Muscle layer of colon (tissue), 2 donors: ENCODE measurements around the gene ASNSD1.
"Not testable (repeated sequence)": the region's sequence is repeated elsewhere in the genome, so short reads cannot be mapped to it uniquely, and the experiment has no call there.

ENCODE experiments used
- H3K27ac ChIP-seq: one replicate; pipeline ENCODE4 v1.7.0; 2013; ENCODE audit warnings: low read depth, mild to moderate bottlenecking, low read length, moderate library complexity
- H3K27me3 ChIP-seq, 2 donors: one replicate each; pipeline ENCODE4 v1.7.0; 2013; ENCODE audit warnings: low read length in 2 of 2, mild to moderate bottlenecking in 2 of 2; ENCODE audit not compliant: insufficient read depth in 2 of 2, control insufficient read depth in 1 of 2
- H3K36me3 ChIP-seq: one replicate; pipeline ENCODE4 v1.7.0; 2013; ENCODE audit warnings: mild to moderate bottlenecking, low read length; ENCODE audit not compliant: insufficient read depth
- H3K4me1 ChIP-seq: one replicate; pipeline ENCODE4 v1.7.0; 2013; ENCODE audit warnings: mild to moderate bottlenecking, low read length; ENCODE audit not compliant: insufficient read depth
- H3K4me3 ChIP-seq, 2 donors: one replicate each; pipeline ENCODE4 v1.7.0; 2013; ENCODE audit warnings: low read length in 2 of 2, low read depth in 1 of 2, mild to moderate bottlenecking in 1 of 2, moderate library complexity in 1 of 2
- H3K9ac ChIP-seq: one replicate; pipeline ENCODE4 v1.7.0; 2013; ENCODE audit warnings: low read length
- H3K9me3 ChIP-seq: one replicate; pipeline ENCODE4 v1.7.0; 2013; ENCODE audit warnings: mild to moderate bottlenecking, low read length
- donor health status: abdominal sarcoma.
- donor health status: Adenocarcinoma of cecum.

ASNSD1 gene

GRCh38 chr2:189696223-189696622 is 35.0 kb downstream of the ASNSD1 start:
- Histone ChIP-seq H3K9ac (no peak overlapping the region), H3K36me3 (no peaks in the 10 kb centered on the region), H3K27ac (no peak overlapping the region), H3K27me3 (no peaks in the 10 kb centered on the region), H3K4me1 (no peaks in the 10 kb centered on the region), H3K9me3 (no peaks in the 10 kb centered on the region), H3K4me3 (no peak overlapping the region)

GRCh38 chr2:189698020-189698887 is 37.0 kb downstream of the ASNSD1 start:
- Histone ChIP-seq H3K9me3 (no peaks in the 10 kb centered on the region), H3K36me3 (no peaks in the 10 kb centered on the region), H3K9ac (no peak overlapping the region), H3K4me1 (no peaks in the 10 kb centered on the region), H3K27me3 (no peaks in the 10 kb centered on the region), H3K4me3 (no peak overlapping the region), H3K27ac (no peak overlapping the region)

- Histone ChIP-seq H3K4me1 (no peaks in the 10 kb centered on the region), H3K9me3 (no peaks in the 10 kb centered on the region), H3K27ac (no peak overlapping the region), H3K9ac (no peak overlapping the region), H3K4me3 (no peak overlapping the region), H3K27me3 (no peaks in the 10 kb centered on the region), H3K36me3 (no peaks in the 10 kb centered on the region)
Observed at GRCh38 chr2:189700681-189701080, 39.4 kb downstream of the ASNSD1 start.

GRCh38 chr2:189702071-189702470 is 40.8 kb downstream of the ASNSD1 start:
- Histone ChIP-seq H3K9me3 (no peaks in the 10 kb centered on the region), H3K27me3 (no peaks in the 10 kb centered on the region), H3K27ac (no peak overlapping the region), H3K9ac (no peak overlapping the region), H3K36me3 (peaks cover 5% of the 10 kb centered on the region), H3K4me1 (no peaks in the 10 kb centered on the region), H3K4me3 (no peak overlapping the region)

- Histone ChIP-seq H3K4me1 (no peaks in the 10 kb centered on the region), H3K9me3 (no peaks in the 10 kb centered on the region), H3K4me3 (no peak overlapping the region), H3K27ac (no peak overlapping the region), H3K36me3 (peaks cover 8% of the 10 kb centered on the region), H3K9ac (no peak overlapping the region), H3K27me3 (no peaks in the 10 kb centered on the region)
Observed at GRCh38 chr2:189709501-189710221, 48.4 kb downstream of the ASNSD1 start.

- not testable (repeated sequence) for H3K36me3 ChIP-seq, H3K27ac ChIP-seq, H3K27me3 ChIP-seq, H3K4me3 ChIP-seq, H3K9ac ChIP-seq, H3K9me3 ChIP-seq, H3K4me1 ChIP-seq
Observed at GRCh38 chr2:189717593-189717992, 56.3 kb downstream of the ASNSD1 start.

GRCh38 chr2:189719571-189719970 is 58.3 kb downstream of the ASNSD1 start:
- no peak overlapping the region for H3K4me3 ChIP-seq

More at GRCh38 chr2:189719571-189719970, 58.3 kb downstream of the ASNSD1 start:
- Histone ChIP-seq H3K36me3 (no peaks in the 10 kb centered on the region), H3K9me3 (no peaks in the 10 kb centered on the region), H3K4me1 (no peaks in the 10 kb centered on the region), H3K27ac (no peak overlapping the region), H3K27me3 (no peaks in the 10 kb centered on the region), H3K9ac (no peak overlapping the region)
